IMR-90 (cell line): ENCODE measurements around the gene MXD4. TPM values are rescaled to one million over a fixed set of nuclear protein-coding genes. Genes with fewer than 3 reads are reported as not detected.

ENCODE experiments used
- ATAC-seq: fragments of 200-7000 bp; cut with Tn5 transposase; 2 replicates; pipeline ENCODE4 v1.9.1; 2020; ENCODE audit warnings: low read depth, mild to moderate bottlenecking, moderate library complexity
- BruUV-seq: library from RNA; stranded (reverse); fragments of 400-500 nt; replicated peaks from 2 replicates; lab custom pipeline; 2021; lab: Mats Ljungman, UMichigan
- CTCF ChIA-PET: fragments of 300-600 bp; formaldehyde crosslinking; extraction: SDS; loops from one replicate; lab custom pipeline; 2021; ENCODE audit warnings: antibody characterized with exemption; lab: Yijun Ruan, JAX
- POLR2A ChIA-PET: fragments of 300-600 bp; sonication (Branson Sonifier 250); formaldehyde crosslinking; loops from one replicate; lab custom pipeline; 2022; ENCODE audit warnings: antibody characterized with exemption; ENCODE audit not compliant: unreplicated experiment; lab: Charles Lee
- DNase-seq: peaks from one replicate; pipeline ENCODE4 v3.0.0; 2013
- H2AFZ ChIP-seq: replicated peaks from 2 replicates; pipeline ENCODE3; 2013; ENCODE audit warnings: low read length, mild to moderate bottlenecking; ENCODE audit not compliant: poor library complexity
- H2AK5ac ChIP-seq: 2 replicates; pipeline ENCODE4 v1.6.1; 2013; ENCODE audit warnings: low read depth, low read length, inconsistent platforms
- H2AK9ac ChIP-seq: replicated peaks from 2 replicates; pipeline ENCODE3; 2013; ENCODE audit warnings: mild to moderate bottlenecking, low read depth, low read length, moderate library complexity; ENCODE audit not compliant: poor library complexity
- H2BK120ac ChIP-seq: 2 replicates; pipeline ENCODE4 v1.6.1; 2013; ENCODE audit warnings: low read depth, low read length, inconsistent platforms
- H2BK15ac ChIP-seq: 3 replicates; pipeline ENCODE4 v1.6.1; 2013; ENCODE audit warnings: low read depth, low read length, inconsistent platforms
- H2BK20ac ChIP-seq: 2 replicates; pipeline ENCODE4 v1.6.1; 2013; ENCODE audit warnings: low read depth, mild to moderate bottlenecking, inconsistent platforms, low read length, moderate library complexity
- H2BK5ac ChIP-seq: 2 replicates; pipeline ENCODE4 v1.6.1; 2013; ENCODE audit warnings: mild to moderate bottlenecking, low read depth, low read length, inconsistent platforms; ENCODE audit not compliant: poor library complexity, severe bottlenecking
- H3K14ac ChIP-seq: replicated peaks from 2 replicates; pipeline ENCODE4 v1.6.1; 2013; ENCODE audit warnings: low read depth, low read length, inconsistent platforms
- H3K18ac ChIP-seq: 2 replicates; pipeline ENCODE4 v1.6.1; 2013; ENCODE audit warnings: low read depth, low read length, control low read depth
- H3K23ac ChIP-seq: 2 replicates; pipeline ENCODE4 v1.6.1; 2013; ENCODE audit warnings: low read depth, low read length, inconsistent platforms
- H3K27ac ChIP-seq: 2 replicates; pipeline ENCODE4 v1.5.1; 2013; ENCODE audit warnings: mild to moderate bottlenecking, control low read depth, low read length; ENCODE audit not compliant: insufficient read depth
- H3K27me3 ChIP-seq: 2 replicates; pipeline ENCODE4 v1.6.1; 2013; ENCODE audit warnings: low read length; ENCODE audit not compliant: control insufficient read depth, insufficient read depth
- H3K36me3 ChIP-seq: 2 replicates; pipeline ENCODE4 v1.6.1; 2013; ENCODE audit warnings: low read length, mixed read lengths; ENCODE audit not compliant: control insufficient read depth, insufficient read depth
- H3K4ac ChIP-seq: 2 replicates; pipeline ENCODE4 v1.6.1; 2013; ENCODE audit warnings: low read depth, low read length, inconsistent platforms
- H3K4me1 ChIP-seq: 2 replicates; pipeline ENCODE4 v1.6.1; 2013; ENCODE audit warnings: low read length, mixed read lengths; ENCODE audit not compliant: control insufficient read depth, insufficient read depth
- H3K4me2 ChIP-seq: 2 replicates; pipeline ENCODE4 v1.6.1; 2013; ENCODE audit warnings: low read depth, mild to moderate bottlenecking, control low read depth, low read length, moderate library complexity
- H3K4me3 ChIP-seq: 2 replicates; pipeline ENCODE4 v1.5.1; 2013; ENCODE audit warnings: low read depth, mild to moderate bottlenecking, control low read depth, low read length, moderate library complexity; ENCODE audit not compliant: insufficient read depth
- H3K56ac ChIP-seq: 2 replicates; pipeline ENCODE4 v1.6.1; 2013; ENCODE audit warnings: low read length, inconsistent platforms; ENCODE audit not compliant: insufficient read depth; ENCODE audit errors: extremely low read depth
- H3K79me1 ChIP-seq, 2 experiments: 2 replicates each; pipeline ENCODE4 v1.6.1; 2013; ENCODE audit warnings: low read length in 2 of 2, inconsistent platforms in 1 of 2, low read depth in 1 of 2
- H3K9ac ChIP-seq: 2 replicates; pipeline ENCODE4 v1.6.1; 2013; ENCODE audit warnings: low read depth, low read length, control low read depth
- H3K9me1 ChIP-seq: 2 replicates; pipeline ENCODE4 v1.6.1; 2013; ENCODE audit warnings: low read length, inconsistent platforms; ENCODE audit not compliant: insufficient read depth
- H3K9me3 ChIP-seq: 2 replicates; pipeline ENCODE4 v1.6.1; 2013; ENCODE audit warnings: low read length; ENCODE audit not compliant: control insufficient read depth, insufficient read depth
- H4K20me1 ChIP-seq: 2 replicates; pipeline ENCODE4 v1.6.1; 2013; ENCODE audit warnings: low read length, inconsistent platforms; ENCODE audit not compliant: insufficient read depth
- H4K5ac ChIP-seq: 2 replicates; pipeline ENCODE4 v1.6.1; 2013; ENCODE audit warnings: mild to moderate bottlenecking, low read depth, low read length, control low read depth
- H4K8ac ChIP-seq, 2 experiments: 2 replicates each; pipeline ENCODE4 v1.6.1; 2013; ENCODE audit warnings: low read depth in 2 of 2, low read length in 2 of 2, control low read depth in 1 of 2, inconsistent platforms in 1 of 2
- H4K91ac ChIP-seq: 2 replicates; pipeline ENCODE4 v1.6.1; 2013; ENCODE audit warnings: low read depth, low read length, inconsistent platforms; ENCODE audit not compliant: insufficient read depth
- CEBPB ChIP-seq: IDR thresholded peaks from 2 replicates; pipeline ENCODE4 v1.6.1; 2012; ENCODE audit warnings: low read depth, low read length, improper control_type of control experiment
- CTCF ChIP-seq: conservative IDR thresholded peaks from 2 replicates; pipeline ENCODE4 v1.5.1; 2012; ENCODE audit warnings: mild to moderate bottlenecking, low read depth, low read length, improper control_type of control experiment
- FOS ChIP-seq: fragments of 150-350 bp; IDR thresholded peaks from 2 replicates; pipeline ENCODE4 v1.6.1; 2016; ENCODE audit warnings: low read depth, low read length
- MAFK ChIP-seq: IDR thresholded peaks from 2 replicates; pipeline ENCODE4 v1.6.1; 2012; ENCODE audit warnings: low read depth, low read length, improper control_type of control experiment
- MXI1 ChIP-seq: IDR thresholded peaks from 2 replicates; pipeline ENCODE4 v1.6.1; 2012; ENCODE audit warnings: low read depth, mild to moderate bottlenecking, low read length, moderate library complexity, borderline replicate concordance
- NFE2L2 ChIP-seq: fragments of 150-350 bp; IDR thresholded peaks from 2 replicates; pipeline ENCODE4 v1.6.1; 2016; ENCODE audit warnings: low read depth, mild to moderate bottlenecking, low read length
- POLR2A ChIP-seq: IDR thresholded peaks from 2 replicates; pipeline ENCODE4 v1.6.1; 2012; ENCODE audit warnings: mild to moderate bottlenecking, low read depth, low read length
- RAD21 ChIP-seq: IDR thresholded peaks from 2 replicates; pipeline ENCODE4 v1.6.1; 2012; ENCODE audit warnings: low read length, improper control_type of control experiment
- RCOR1 ChIP-seq: IDR thresholded peaks from 2 replicates; pipeline ENCODE4 v1.6.1; 2012; ENCODE audit warnings: mild to moderate bottlenecking, low read length, improper control_type of control experiment; ENCODE audit not compliant: insufficient replicate concordance
- RFX5 ChIP-seq: IDR thresholded peaks from 2 replicates; pipeline ENCODE4 v1.8.0; 2012; ENCODE audit warnings: low read depth, mild to moderate bottlenecking, low read length, moderate library complexity
- SMC3 ChIP-seq: fragments of 150-350 bp; IDR thresholded peaks from 2 replicates; pipeline ENCODE4 v1.6.1; 2016; ENCODE audit warnings: low read depth, mild to moderate bottlenecking, antibody characterized with exemption, low read length, moderate library complexity
- WGBS, 2 experiments: methylation state at CpG; one replicate each; pipeline versions ENCODE4 v1.1.5 to v1.1.7; 2013; ENCODE audit warnings: missing lambda C conversion rate in 2 of 2; ENCODE audit not compliant: insufficient read length in 1 of 2; ENCODE audit errors: extremely low coverage in 2 of 2; 5-methylcytosine and 5-hydroxymethylcytosine counted together
- dilution Hi-C: fragments of 300-500 bp; cut with HindIII; formaldehyde crosslinking; loops from one replicate; pipeline ENCODE4 v1.14.3; 2018; ENCODE audit warnings: low sequenced_read_pairs; ENCODE audit not compliant: unreplicated experiment
- in situ Hi-C: fragments of 300-500 bp; cut with MboI; formaldehyde crosslinking; loops from 3 replicates; pipeline ENCODE4 v1.14.3; 2019; ENCODE audit warnings: low sequenced_read_pairs, inconsistent platforms, mixed read lengths
- intact Hi-C: fragments of 100-400 bp; cut with micrococcal nuclease; formaldehyde crosslinking; loops from 2 replicates; pipeline ENCODE4 v1.10.0; 2022
- polyA plus RNA-seq, 3 experiments: library from polyadenylated mRNA; depleted of rRNA; stranded (reverse); fragments of >200 nt; gene quantifications; 2 replicates each; pipeline ENCODE4 v1.2.3, GENCODE V29; 2012; ENCODE audit warnings: low replicate concordance in 1 of 3
- total RNA-seq: library from RNA; depleted of rRNA; stranded (reverse); fragments of >200 nt; gene quantifications from 2 replicates; pipeline ENCODE4 v1.2.3, GENCODE V29; 2012
- TF ChIP-seq, protein P1 (sequence below): fragments of 150-350 bp; IDR thresholded peaks from 2 replicates; pipeline ENCODE4 v1.6.1; 2017; ENCODE audit warnings: mild to moderate bottlenecking, antibody characterized with exemption, low read length, low read depth
- TF ChIP-seq, protein P2 (sequence below): fragments of 150-350 bp; IDR thresholded peaks from 2 replicates; pipeline ENCODE4 v1.6.1; 2016; ENCODE audit warnings: low read depth, mild to moderate bottlenecking, low read length, moderate library complexity, borderline replicate concordance

MXD4 gene
- total and polyA plus RNA-seq, 2 of the 4 experiments (the other 2 are of a cell fraction), result 22.8 to 54.4 TPM

- H3K23ac ChIP-seq, result peak overlapping the region; percentile 75
- H3K4ac ChIP-seq, result peak overlapping the region; percentile 85; the same call in 1 of the 2 replicates
- H3K4me2 ChIP-seq, result peak overlapping the region; percentile 83; the same call in 1 of the 2 replicates
- intact Hi-C loops, result loop anchor here (5.0 to 10.0 kb wide), 3 partner anchors 93 to 208 kb away; partner anchors contain the start of genes CFAP99, RNF4 and ZFYVE28
- no peak overlapping the region for H2BK120ac ChIP-seq
- peak overlapping the region; percentile 54; the same call in 1 of the 2 replicates for H2AK5ac ChIP-seq
- no TSS peak for BruUV-seq
- ATAC-seq, result no peak
- H2BK15ac ChIP-seq, result no peak overlapping the region
- no peak overlapping the region for H4K5ac ChIP-seq
- H2BK5ac ChIP-seq, result no peak overlapping the region
- ChIA-PET POLR2A (no interaction called here), CTCF (no interaction called here)
- H2AK9ac ChIP-seq, result peak overlapping the region; percentile 99
- H2BK20ac ChIP-seq, result no peak overlapping the region
- WGBS, 2 experiments, result 100% methylated on average over 1 of the region's 15 CpGs; no CpG with 5 or more reads in 1 of the 2 experiments
- peaks cover 4% of the 10 kb centered on the region; the same call in 1 of the 2 replicates for H3K9me1 ChIP-seq
- H3K4me3 ChIP-seq, result peak overlapping the region; percentile 97; the same call in 1 of the 2 replicates
- peaks cover 28 to 53% of the 10 kb centered on the region in 2 experiments for H3K79me1 ChIP-seq
- peak overlapping the region; percentile 85; the same call in 1 of the 2 replicates for H3K14ac ChIP-seq
- no peak overlapping the region for H3K56ac ChIP-seq
- peak overlapping the region; percentile 18 for H2AFZ ChIP-seq
- H3K9ac ChIP-seq, result peak overlapping the region; percentile 87; the same call in 1 of the 2 replicates
- H3K27ac ChIP-seq, result no peak overlapping the region
- in situ Hi-C loops, result no loop called here
- TF ChIP-seq POLR2A, result no peak
- no peak for TF ChIP-seq MXI1
- TF ChIP-seq RAD21, result no peak
- TF ChIP-seq RFX5, result no peak
- TF ChIP-seq SMC3, result no peak
- no peak for TF ChIP-seq FOS
- TF ChIP-seq CEBPB, result no peak
- no peak for TF ChIP-seq NFE2L2
- TF ChIP-seq, protein P1, sequence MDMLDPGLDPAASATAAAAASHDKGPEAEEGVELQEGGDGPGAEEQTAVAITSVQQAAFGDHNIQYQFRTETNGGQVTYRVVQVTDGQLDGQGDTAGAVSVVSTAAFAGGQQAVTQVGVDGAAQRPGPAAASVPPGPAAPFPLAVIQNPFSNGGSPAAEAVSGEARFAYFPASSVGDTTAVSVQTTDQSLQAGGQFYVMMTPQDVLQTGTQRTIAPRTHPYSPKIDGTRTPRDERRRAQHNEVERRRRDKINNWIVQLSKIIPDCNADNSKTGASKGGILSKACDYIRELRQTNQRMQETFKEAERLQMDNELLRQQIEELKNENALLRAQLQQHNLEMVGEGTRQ, result no peak
- TF ChIP-seq, protein P2, sequence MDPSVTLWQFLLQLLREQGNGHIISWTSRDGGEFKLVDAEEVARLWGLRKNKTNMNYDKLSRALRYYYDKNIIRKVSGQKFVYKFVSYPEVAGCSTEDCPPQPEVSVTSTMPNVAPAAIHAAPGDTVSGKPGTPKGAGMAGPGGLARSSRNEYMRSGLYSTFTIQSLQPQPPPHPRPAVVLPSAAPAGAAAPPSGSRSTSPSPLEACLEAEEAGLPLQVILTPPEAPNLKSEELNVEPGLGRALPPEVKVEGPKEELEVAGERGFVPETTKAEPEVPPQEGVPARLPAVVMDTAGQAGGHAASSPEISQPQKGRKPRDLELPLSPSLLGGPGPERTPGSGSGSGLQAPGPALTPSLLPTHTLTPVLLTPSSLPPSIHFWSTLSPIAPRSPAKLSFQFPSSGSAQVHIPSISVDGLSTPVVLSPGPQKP, result no peak
- TF ChIP-seq MAFK, result no peak
- no peak for TF ChIP-seq RCOR1
- TF ChIP-seq CTCF, result no peak
- peak overlapping the region; percentile 65 to 75; a peak in 2 of 4 replicates for H4K8ac ChIP-seq
- no peaks in the 10 kb centered on the region for H3K9me3 ChIP-seq
- no peaks in the 10 kb centered on the region for H3K27me3 ChIP-seq
- peaks cover 34% of the 10 kb centered on the region for H3K36me3 ChIP-seq
- H4K91ac ChIP-seq, result no peak overlapping the region
- no peak overlapping the region for H3K18ac ChIP-seq
- no peak for DNase-seq
- dilution Hi-C loops, result no loop called here
- peaks cover 6% of the 10 kb centered on the region; the same call in 1 of the 2 replicates for H3K4me1 ChIP-seq
- H4K20me1 ChIP-seq, result peaks cover 53% of the 10 kb centered on the region
Measured at GRCh38 chr4:2259541-2260343, 2.2 kb downstream of the MXD4 start.
